SK-N-SH (cell line): ENCODE data around the gene CAP2.

Experiments
- CTCF ChIP-seq: fragments of 200-600 bp; sonication (generic); IDR thresholded peaks from 2 replicates; pipeline ENCODE4 v1.6.1; 2017; ENCODE audit warnings: antibody characterized with exemption, mild to moderate bottlenecking, moderate library complexity
- MEF2A ChIP-seq: IDR thresholded peaks from 2 replicates; pipeline ENCODE4 v1.4.0; 2012; ENCODE audit warnings: low read depth, borderline replicate concordance
- POLR2AphosphoS5 ChIP-seq: IDR thresholded peaks from 2 replicates; pipeline ENCODE4 v1.6.1; 2012; ENCODE audit warnings: low read depth, low read length
- RFX5 ChIP-seq: IDR thresholded peaks from 2 replicates; pipeline ENCODE4 v1.6.1; 2012; ENCODE audit warnings: mild to moderate bottlenecking, improper control_type of control experiment, low read length
- TAF1 ChIP-seq: IDR thresholded peaks from 2 replicates; pipeline ENCODE4 v1.6.1; 2012; ENCODE audit warnings: low read depth, mild to moderate bottlenecking, low read length, moderate library complexity, borderline replicate concordance
- TCF12 ChIP-seq: IDR thresholded peaks from 2 replicates; pipeline ENCODE4 v1.4.0; 2012
- USF1 ChIP-seq: IDR thresholded peaks from 2 replicates; pipeline ENCODE4 v1.4.0; 2012; ENCODE audit warnings: low read depth, borderline replicate concordance
- USF2 ChIP-seq: fragments of 150-350 bp; IDR thresholded peaks from 2 replicates; pipeline ENCODE4 v1.6.1; 2017; ENCODE audit warnings: antibody characterized with exemption, low read length, low read depth, borderline replicate concordance
- YY1 ChIP-seq: IDR thresholded peaks from 2 replicates; pipeline ENCODE4 v1.4.0; 2012; ENCODE audit warnings: low read depth, mild to moderate bottlenecking

GRCh38 chr6:17466147-17466546 lies 72.8 kb downstream of the CAP2 start:
- TF ChIP-seq USF1 (no peak), YY1 (no peak), TAF1 (no peak), POLR2AphosphoS5 (no peak), MEF2A (no peak), USF2 (no peak), CTCF (no peak), TCF12 (no peak), RFX5 (no peak)
